Measurements from ENCODE around the gene DSCAML1.

Gene DSCAML1

DNA sequence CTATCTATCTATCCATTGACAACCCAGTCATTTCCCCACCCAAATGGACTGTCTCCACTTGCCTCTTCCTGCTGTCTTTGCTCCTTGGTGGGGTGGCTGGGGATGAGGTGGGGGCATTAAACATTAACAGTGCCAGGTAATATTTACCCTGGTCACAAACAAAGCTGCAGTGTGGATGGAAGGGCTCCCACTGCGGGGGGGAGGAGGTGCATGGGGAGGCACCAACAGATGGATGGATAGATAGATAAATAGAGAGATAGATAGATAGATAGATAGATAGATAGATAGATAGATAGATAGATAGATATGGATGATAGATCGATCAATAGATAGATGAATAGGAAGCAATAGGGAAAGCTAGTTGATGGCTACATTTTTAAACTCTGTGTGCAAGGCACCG lies 29.8 kb upstream of the DSCAML1 start:
- TF ChIP-seq TAF1 (IDR thresholded peaks at IDR 0.05; ENCODE audit: borderline replicate concordance, insufficient read depth, low read length) (no peak), FOXP2 (optimal IDR thresholded peaks at IDR 0.05; ENCODE audit: borderline replicate concordance, extremely low read depth, extremely low read length, insufficient read depth) (no peak), POLR2AphosphoS5 (IDR thresholded peaks at IDR 0.05; ENCODE audit: low read depth, low read length) (no peak), SIN3A (IDR thresholded peaks at IDR 0.05; ENCODE audit: borderline replicate concordance, insufficient read depth, low read length) (no peak)
- TF ChIP-seq, protein P1, sequence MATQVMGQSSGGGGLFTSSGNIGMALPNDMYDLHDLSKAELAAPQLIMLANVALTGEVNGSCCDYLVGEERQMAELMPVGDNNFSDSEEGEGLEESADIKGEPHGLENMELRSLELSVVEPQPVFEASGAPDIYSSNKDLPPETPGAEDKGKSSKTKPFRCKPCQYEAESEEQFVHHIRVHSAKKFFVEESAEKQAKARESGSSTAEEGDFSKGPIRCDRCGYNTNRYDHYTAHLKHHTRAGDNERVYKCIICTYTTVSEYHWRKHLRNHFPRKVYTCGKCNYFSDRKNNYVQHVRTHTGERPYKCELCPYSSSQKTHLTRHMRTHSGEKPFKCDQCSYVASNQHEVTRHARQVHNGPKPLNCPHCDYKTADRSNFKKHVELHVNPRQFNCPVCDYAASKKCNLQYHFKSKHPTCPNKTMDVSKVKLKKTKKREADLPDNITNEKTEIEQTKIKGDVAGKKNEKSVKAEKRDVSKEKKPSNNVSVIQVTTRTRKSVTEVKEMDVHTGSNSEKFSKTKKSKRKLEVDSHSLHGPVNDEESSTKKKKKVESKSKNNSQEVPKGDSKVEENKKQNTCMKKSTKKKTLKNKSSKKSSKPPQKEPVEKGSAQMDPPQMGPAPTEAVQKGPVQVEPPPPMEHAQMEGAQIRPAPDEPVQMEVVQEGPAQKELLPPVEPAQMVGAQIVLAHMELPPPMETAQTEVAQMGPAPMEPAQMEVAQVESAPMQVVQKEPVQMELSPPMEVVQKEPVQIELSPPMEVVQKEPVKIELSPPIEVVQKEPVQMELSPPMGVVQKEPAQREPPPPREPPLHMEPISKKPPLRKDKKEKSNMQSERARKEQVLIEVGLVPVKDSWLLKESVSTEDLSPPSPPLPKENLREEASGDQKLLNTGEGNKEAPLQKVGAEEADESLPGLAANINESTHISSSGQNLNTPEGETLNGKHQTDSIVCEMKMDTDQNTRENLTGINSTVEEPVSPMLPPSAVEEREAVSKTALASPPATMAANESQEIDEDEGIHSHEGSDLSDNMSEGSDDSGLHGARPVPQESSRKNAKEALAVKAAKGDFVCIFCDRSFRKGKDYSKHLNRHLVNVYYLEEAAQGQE (IDR thresholded peaks at IDR 0.05; ENCODE audit: insufficient read depth in 1 of 2, low read depth in 2 of 2, low read length in 2 of 2): no peak

DNA sequence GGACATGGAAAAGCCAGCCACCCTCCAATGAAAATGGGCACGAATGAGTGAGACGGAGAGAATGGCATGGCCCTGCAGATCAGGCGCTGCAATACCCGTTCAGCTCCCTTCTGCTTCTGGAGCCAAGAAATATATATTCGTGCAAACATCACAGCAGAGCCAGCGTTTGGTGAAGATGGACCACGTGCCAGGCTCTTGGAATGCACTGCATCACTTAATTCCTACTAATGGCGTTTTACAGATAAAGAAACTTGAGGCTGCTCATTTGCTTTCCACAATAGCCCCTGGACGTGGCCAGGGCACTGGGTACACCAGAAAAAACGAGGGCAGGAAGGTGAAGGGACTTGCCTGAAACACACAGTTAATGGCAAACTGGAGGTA lies 29.2 kb upstream of the DSCAML1 start:
- TF ChIP-seq FOXP2 (optimal IDR thresholded peaks at IDR 0.05; ENCODE audit: borderline replicate concordance, extremely low read depth, extremely low read length, insufficient read depth) (no peak), TAF1 (IDR thresholded peaks at IDR 0.05; ENCODE audit: borderline replicate concordance, insufficient read depth, low read length) (no peak), POLR2AphosphoS5 (IDR thresholded peaks at IDR 0.05; ENCODE audit: low read depth, low read length) (no peak), SIN3A (IDR thresholded peaks at IDR 0.05; ENCODE audit: borderline replicate concordance, insufficient read depth, low read length) (no peak)
- TF ChIP-seq, protein P1 (IDR thresholded peaks at IDR 0.05; ENCODE audit: insufficient read depth in 1 of 2, low read depth in 2 of 2, low read length in 2 of 2): no peak

DNA sequence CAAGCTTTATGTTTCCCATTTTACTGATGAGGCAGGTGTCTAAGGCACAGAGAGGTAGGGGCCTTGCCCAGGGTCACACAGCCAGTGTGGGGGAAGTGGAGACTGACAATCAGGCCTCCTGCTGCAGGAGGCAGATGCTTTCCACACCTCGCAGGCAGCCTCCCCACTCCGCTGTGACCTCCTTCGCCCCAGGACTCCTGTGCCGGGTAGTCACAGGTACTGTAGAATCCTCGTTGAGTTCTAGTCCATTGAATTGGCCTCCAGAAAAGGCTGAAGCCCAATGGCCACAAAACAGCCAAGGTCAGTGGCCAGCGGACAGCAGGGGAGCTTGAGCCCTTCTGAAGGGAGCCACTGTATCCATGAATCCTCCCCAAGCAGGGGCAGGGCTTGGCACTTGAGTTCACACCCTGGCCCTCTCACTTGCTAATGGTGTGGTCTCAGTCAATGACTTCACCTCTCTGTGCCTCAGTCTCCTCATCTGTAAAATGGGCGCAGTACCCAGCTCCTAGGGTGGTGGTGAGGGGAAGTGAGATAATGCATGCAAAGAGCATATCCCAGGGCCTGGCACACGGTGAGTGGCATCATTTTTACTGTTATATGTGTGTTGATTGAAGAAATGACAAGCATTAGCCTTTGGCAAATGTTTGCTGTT lies 28.6 kb upstream of the DSCAML1 start:
- TF ChIP-seq POLR2AphosphoS5 (IDR thresholded peaks at IDR 0.05; ENCODE audit: low read depth, low read length) (no peak), TAF1 (IDR thresholded peaks at IDR 0.05; ENCODE audit: borderline replicate concordance, insufficient read depth, low read length) (no peak), FOXP2 (optimal IDR thresholded peaks at IDR 0.05; ENCODE audit: borderline replicate concordance, extremely low read depth, extremely low read length, insufficient read depth) (no peak), SIN3A (IDR thresholded peaks at IDR 0.05; ENCODE audit: borderline replicate concordance, insufficient read depth, low read length) (no peak)
- TF ChIP-seq, protein P1 (IDR thresholded peaks at IDR 0.05; ENCODE audit: insufficient read depth in 1 of 2, low read depth in 2 of 2, low read length in 2 of 2): no peak

DNA sequence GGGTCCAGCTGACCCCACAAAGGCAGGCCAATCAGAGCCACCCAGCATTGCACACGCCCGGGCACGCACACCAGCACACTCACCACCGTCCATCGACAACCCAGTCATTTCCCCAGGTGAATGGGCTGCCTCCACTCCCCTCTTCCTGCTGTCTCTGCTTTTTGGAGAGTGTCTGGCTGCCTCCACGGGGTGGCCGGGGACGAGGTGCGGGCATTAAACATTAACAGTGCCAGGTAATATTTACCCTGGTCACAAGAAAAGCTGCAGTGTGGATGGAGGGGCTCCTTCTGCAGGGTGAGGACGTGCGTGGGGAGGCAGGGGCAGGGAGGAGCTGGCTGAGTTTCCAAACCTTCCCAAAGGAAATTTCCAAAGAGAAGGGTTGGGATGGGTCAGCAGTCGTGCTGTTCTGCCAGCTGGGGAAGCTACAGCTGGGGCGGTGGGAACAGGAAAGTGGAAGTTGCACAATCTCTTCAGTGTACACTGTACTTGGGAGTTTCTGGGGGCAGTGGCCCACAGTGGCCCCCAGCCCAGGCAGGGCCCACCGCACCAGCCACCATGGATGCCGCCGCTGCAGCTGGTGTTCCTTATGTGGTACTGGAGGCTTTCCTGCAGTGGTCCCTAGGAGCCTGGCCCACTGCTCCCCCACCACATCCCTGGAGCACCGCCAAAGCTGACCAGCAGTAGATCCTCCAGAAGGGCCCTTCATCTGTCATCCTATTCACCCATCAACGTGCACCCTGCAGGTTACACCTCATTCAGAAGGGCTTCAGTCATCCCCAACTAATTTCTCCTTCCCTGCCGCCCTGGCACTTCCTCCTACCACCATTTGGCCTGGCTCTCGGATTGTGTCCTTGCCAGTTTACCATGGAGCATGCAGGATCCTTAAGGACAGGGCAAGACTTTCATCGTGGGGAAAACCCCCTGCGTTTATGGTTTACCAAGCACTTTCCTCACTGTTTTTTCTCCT lies 27.8 kb upstream of the DSCAML1 start, which contains the start of gene FXYD2:
Gene FXYD2, minus strand, starts transcription at position 174 of the 967 bp plus-strand sequence. Its CDS starts 66 bp downstream, at position 108.
- TF ChIP-seq POLR2AphosphoS5 (IDR thresholded peaks at IDR 0.05; ENCODE audit: low read depth, low read length) (no peak), FOXP2 (optimal IDR thresholded peaks at IDR 0.05; ENCODE audit: borderline replicate concordance, extremely low read depth, extremely low read length, insufficient read depth) (no peak), SIN3A (IDR thresholded peaks at IDR 0.05; ENCODE audit: borderline replicate concordance, insufficient read depth, low read length) (no peak), TAF1 (IDR thresholded peaks at IDR 0.05; ENCODE audit: borderline replicate concordance, insufficient read depth, low read length) (no peak)
- TF ChIP-seq, protein P1 (IDR thresholded peaks at IDR 0.05; ENCODE audit: insufficient read depth in 1 of 2, low read depth in 2 of 2, low read length in 2 of 2): no peak
